ENCODE results near the gene CHN2. TPM values are rescaled to one million over a fixed set of nuclear protein-coding genes. Genes with fewer than 3 reads are reported as not detected.

Gene CHN2
- total RNA-seq, 1 experiment from 2014 or later = 2.1 TPM

- H3K79me2 ChIP-seq (ENCODE audit: insufficient read depth, low read length) = no peaks in the 10 kb centered on the region
- BruUV-seq (replicated peaks) = no TSS peak
- RAD21 ChIA-PET (ENCODE audit: low non-redundant PET in 1 of 2, low total read pairs in 2 of 2, uncharacterized antibody in 2 of 2, unreplicated experiment in 2 of 2) = no interaction called here
- H3K36me3 ChIP-seq (ENCODE audit: control insufficient read depth in 1 of 2, insufficient read depth in 2 of 2, low read length in 2 of 2) = no peaks in the 10 kb centered on the region
- H3K4me2 ChIP-seq (ENCODE audit: low read length) = no peak overlapping the region
- no peak overlapping the region for H3K9ac ChIP-seq (ENCODE audit: low read length)
- H3K9me3 ChIP-seq (ENCODE audit: control insufficient read depth in 1 of 2, insufficient read depth in 1 of 2, low read depth in 1 of 2, low read length in 2 of 2) = 0 out of 4 replicates have a peak, but pooled peaks cover 0 to 3% of the 10 kb centered on the region in 2 experiments
- ATAC-seq (no peak), DNase-seq (ENCODE audit: low read depth, low spot score) (no peak)
- H2AFZ ChIP-seq (ENCODE audit: low read depth, low read length, poor library complexity, severe bottlenecking) = no peak overlapping the region
- TF ChIP-seq ZFX (IDR thresholded peaks at IDR 0.05) (no peak), JUND (IDR thresholded peaks at IDR 0.05) (no peak), MAX (IDR thresholded peaks at IDR 0.05) (no peak), EZH2 (IDR thresholded peaks at IDR 0.05) (no peak), ELF1 (IDR thresholded peaks at IDR 0.05; ENCODE audit: borderline replicate concordance, low read depth) (no peak), SIN3A (IDR thresholded peaks at IDR 0.05; ENCODE audit: low read depth) (no peak), TCF7L2 (IDR thresholded peaks at IDR 0.05; ENCODE audit: borderline replicate concordance, extremely low read depth, insufficient read depth, insufficient read length) (no peak), FOSL1 (IDR thresholded peaks at IDR 0.05; ENCODE audit: low read depth) (no peak), ZNF274 (IDR thresholded peaks at IDR 0.05; ENCODE audit: low read depth, low read length) (no peak), POLR2AphosphoS5 (IDR thresholded peaks at IDR 0.05; ENCODE audit: low read depth, low read length) (no peak), EZH2phosphoT487 (IDR thresholded peaks at IDR 0.05; ENCODE audit: borderline replicate concordance) (no peak), YY1 (IDR thresholded peaks at IDR 0.05; ENCODE audit: extremely low read depth, insufficient replicate concordance, low read depth, low read length) (no peak), RAD21 (IDR thresholded peaks at IDR 0.05; ENCODE audit: low read depth) (no peak), SRF (IDR thresholded peaks at IDR 0.05; ENCODE audit: low read depth) (no peak), REST (IDR thresholded peaks at IDR 0.05; ENCODE audit: low read depth) (no peak), CEBPB (IDR thresholded peaks at IDR 0.05; ENCODE audit: low read depth) (no peak), SP1 (IDR thresholded peaks at IDR 0.05; ENCODE audit: low read depth) (no peak)
- TF ChIP-seq, protein P1, sequence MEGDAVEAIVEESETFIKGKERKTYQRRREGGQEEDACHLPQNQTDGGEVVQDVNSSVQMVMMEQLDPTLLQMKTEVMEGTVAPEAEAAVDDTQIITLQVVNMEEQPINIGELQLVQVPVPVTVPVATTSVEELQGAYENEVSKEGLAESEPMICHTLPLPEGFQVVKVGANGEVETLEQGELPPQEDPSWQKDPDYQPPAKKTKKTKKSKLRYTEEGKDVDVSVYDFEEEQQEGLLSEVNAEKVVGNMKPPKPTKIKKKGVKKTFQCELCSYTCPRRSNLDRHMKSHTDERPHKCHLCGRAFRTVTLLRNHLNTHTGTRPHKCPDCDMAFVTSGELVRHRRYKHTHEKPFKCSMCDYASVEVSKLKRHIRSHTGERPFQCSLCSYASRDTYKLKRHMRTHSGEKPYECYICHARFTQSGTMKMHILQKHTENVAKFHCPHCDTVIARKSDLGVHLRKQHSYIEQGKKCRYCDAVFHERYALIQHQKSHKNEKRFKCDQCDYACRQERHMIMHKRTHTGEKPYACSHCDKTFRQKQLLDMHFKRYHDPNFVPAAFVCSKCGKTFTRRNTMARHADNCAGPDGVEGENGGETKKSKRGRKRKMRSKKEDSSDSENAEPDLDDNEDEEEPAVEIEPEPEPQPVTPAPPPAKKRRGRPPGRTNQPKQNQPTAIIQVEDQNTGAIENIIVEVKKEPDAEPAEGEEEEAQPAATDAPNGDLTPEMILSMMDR (IDR thresholded peaks at IDR 0.05 in 2 of 3, conservative IDR thresholded peaks at IDR 0.05 in 1 of 3; ENCODE audit: borderline replicate concordance in 1 of 3, insufficient read depth in 1 of 3, low read depth in 2 of 3, low read length in 2 of 3) = no peak
- TF ChIP-seq, protein P2, sequence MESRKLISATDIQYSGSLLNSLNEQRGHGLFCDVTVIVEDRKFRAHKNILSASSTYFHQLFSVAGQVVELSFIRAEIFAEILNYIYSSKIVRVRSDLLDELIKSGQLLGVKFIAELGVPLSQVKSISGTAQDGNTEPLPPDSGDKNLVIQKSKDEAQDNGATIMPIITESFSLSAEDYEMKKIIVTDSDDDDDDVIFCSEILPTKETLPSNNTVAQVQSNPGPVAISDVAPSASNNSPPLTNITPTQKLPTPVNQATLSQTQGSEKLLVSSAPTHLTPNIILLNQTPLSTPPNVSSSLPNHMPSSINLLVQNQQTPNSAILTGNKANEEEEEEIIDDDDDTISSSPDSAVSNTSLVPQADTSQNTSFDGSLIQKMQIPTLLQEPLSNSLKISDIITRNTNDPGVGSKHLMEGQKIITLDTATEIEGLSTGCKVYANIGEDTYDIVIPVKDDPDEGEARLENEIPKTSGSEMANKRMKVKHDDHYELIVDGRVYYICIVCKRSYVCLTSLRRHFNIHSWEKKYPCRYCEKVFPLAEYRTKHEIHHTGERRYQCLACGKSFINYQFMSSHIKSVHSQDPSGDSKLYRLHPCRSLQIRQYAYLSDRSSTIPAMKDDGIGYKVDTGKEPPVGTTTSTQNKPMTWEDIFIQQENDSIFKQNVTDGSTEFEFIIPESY (IDR thresholded peaks at IDR 0.05; ENCODE audit: extremely low read depth, insufficient replicate concordance, low read length) = no peak
- TF ChIP-seq, protein P3, sequence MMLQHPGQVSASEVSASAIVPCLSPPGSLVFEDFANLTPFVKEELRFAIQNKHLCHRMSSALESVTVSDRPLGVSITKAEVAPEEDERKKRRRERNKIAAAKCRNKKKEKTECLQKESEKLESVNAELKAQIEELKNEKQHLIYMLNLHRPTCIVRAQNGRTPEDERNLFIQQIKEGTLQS (IDR thresholded peaks at IDR 0.05) = no peak
- no peak overlapping the region for H3K4me3 ChIP-seq (replicated peaks in 1 of 2; ENCODE audit: low read depth in 1 of 2, low read length in 2 of 2)
- no peak overlapping the region for H3K27ac ChIP-seq (ENCODE audit: low read depth, low read length)
- H4K20me1 ChIP-seq (ENCODE audit: insufficient read depth) = no peaks in the 10 kb centered on the region
- POLR2A ChIA-PET = no interaction called here
- H3K9me2 ChIP-seq (ENCODE audit: insufficient read depth) = no peaks in the 10 kb centered on the region
- no peaks in the 10 kb centered on the region for H3K4me1 ChIP-seq (ENCODE audit: control insufficient read depth in 1 of 2, insufficient read depth in 2 of 2, low read length in 2 of 2)
- peaks cover 3% of the 10 kb centered on the region; the same call in 1 of the 2 replicates for H3K27me3 ChIP-seq (ENCODE audit: insufficient read depth, low read length)
- intact Hi-C loops (cut with micrococcal nuclease) = no loop called here
- CTCF ChIA-PET = interaction anchor here (1.0 kb wide), 1 partner anchor 117 kb away, joined by 4 read pairs; no protein-coding TSS in a partner anchor
Observed at GRCh38 chr7:29306319-29306991, 111.9 kb downstream of the CHN2 start.

Data from HCT116 (cell line).